GM21390 (cell line): ENCODE measurements around the gene GLI3.

Source experiments
- ATAC-seq: cut with Tn5 transposase; IDR thresholded peaks from one replicate; pipeline ENCODE4 v1.9.1; 2021; ENCODE audit not compliant: unreplicated experiment

GLI3 gene

GRCh38 chr7:42006801-42007513 lies 230.1 kb downstream of the GLI3 start:
- no peak for ATAC-seq

GRCh38 chr7:42002654-42003053 lies 234.4 kb downstream of the GLI3 start:
- ATAC-seq: no peak

- ATAC-seq: no peak
Measured at GRCh38 chr7:41999736-42000283, 237.2 kb downstream of the GLI3 start.

GRCh38 chr7:41998041-41998440 lies 239.0 kb downstream of the GLI3 start:
- no peak for ATAC-seq

- no peak for ATAC-seq
Measured at GRCh38 chr7:41997151-41997550, 239.9 kb downstream of the GLI3 start.

GRCh38 chr7:41996381-41997035 lies 240.5 kb downstream of the GLI3 start:
- ATAC-seq: no peak

- ATAC-seq: no peak
Measured at GRCh38 chr7:41995632-41996271, 241.3 kb downstream of the GLI3 start.

GRCh38 chr7:41994746-41995110 lies 242.3 kb downstream of the GLI3 start:
- ATAC-seq: no peak

- ATAC-seq: no peak
Measured at GRCh38 chr7:41994036-41994745, 242.8 kb downstream of the GLI3 start.

GRCh38 chr7:41992881-41993867 lies 243.8 kb downstream of the GLI3 start:
- ATAC-seq: no peak

- ATAC-seq: no peak
Measured at GRCh38 chr7:41984888-41985287, 252.1 kb downstream of the GLI3 start.

- no peak for ATAC-seq
Measured at GRCh38 chr7:41981046-41982040, 255.7 kb downstream of the GLI3 start.

GRCh38 chr7:41979834-41980307 lies 257.1 kb downstream of the GLI3 start:
- no peak for ATAC-seq

GRCh38 chr7:41978858-41979257 lies 258.2 kb downstream of the GLI3 start:
- no peak for ATAC-seq

- no peak for ATAC-seq
Measured at GRCh38 chr7:41977661-41978060, 259.3 kb downstream of the GLI3 start.

GRCh38 chr7:41977151-41977651 lies 259.8 kb downstream of the GLI3 start:
- no peak for ATAC-seq

GRCh38 chr7:41976411-41976810 lies 260.6 kb downstream of the GLI3 start:
- ATAC-seq: no peak

GRCh38 chr7:41975849-41976248 lies 261.2 kb downstream of the GLI3 start:
- no peak for ATAC-seq
